GM12878 (cell line): Measurements from ENCODE around the gene SUPT4H1. TPM values are rescaled to one million over a fixed set of nuclear protein-coding genes. Genes with fewer than 3 reads are reported as not detected.

Experiments
- BACH1 ChIP-seq: fragments of 450-650 bp; IDR thresholded peaks from 2 replicates; pipeline ENCODE4 v1.6.1; 2017; ENCODE audit warnings: mild to moderate bottlenecking, borderline replicate concordance
- ETV6 ChIP-seq, 2 experiments: fragments of 450-650 bp in 1 of 2; IDR thresholded peaks in 1 of 2; conservative IDR thresholded peaks in 1 of 2; 2 replicates each; pipeline ENCODE4 v1.6.1; 2014; ENCODE audit warnings: antibody characterized with exemption in 1 of 2, borderline replicate concordance in 1 of 2, low read depth in 1 of 2, mild to moderate bottlenecking in 1 of 2, moderate library complexity in 1 of 2
- HDAC6 ChIP-seq: fragments of 200-600 bp; sonication (generic); IDR thresholded peaks from one replicate; pipeline ENCODE4 v1.8.0; 2017; ENCODE audit warnings: antibody characterized with exemption; ENCODE audit not compliant: unreplicated experiment
- HDGF ChIP-seq: fragments of 450-650 bp; IDR thresholded peaks from 2 replicates; pipeline ENCODE4 v1.6.1; 2016; ENCODE audit warnings: antibody characterized with exemption
- KAT2A ChIP-seq: conservative IDR thresholded peaks from 2 replicates; pipeline ENCODE4 v1.6.1; 2011; ENCODE audit warnings: low read depth, low read length; ENCODE audit not compliant: control insufficient read depth
- MTA3 ChIP-seq: IDR thresholded peaks from 2 replicates; pipeline ENCODE4 v1.6.1; 2012; ENCODE audit warnings: low read length, inconsistent platforms, borderline replicate concordance
- NFYA ChIP-seq: IDR thresholded peaks from 2 replicates; pipeline ENCODE4 v1.6.1; 2011; ENCODE audit warnings: low read depth, mild to moderate bottlenecking, low read length, improper control_type of control experiment, borderline replicate concordance
- RCOR1 ChIP-seq: conservative IDR thresholded peaks from 2 replicates; pipeline ENCODE4 v1.6.1; 2012; ENCODE audit warnings: low read depth, low read length, improper control_type of control experiment
- SPI1 ChIP-seq: IDR thresholded peaks from 2 replicates; pipeline ENCODE4 v1.6.1; 2011; ENCODE audit warnings: low read depth, mild to moderate bottlenecking, low read length, moderate library complexity, borderline replicate concordance; ENCODE audit not compliant: insufficient read depth
- TAF1 ChIP-seq: IDR thresholded peaks from 2 replicates; pipeline ENCODE4 v1.6.1; 2011; ENCODE audit warnings: mild to moderate bottlenecking, low read depth, low read length, borderline replicate concordance
- TARDBP ChIP-seq: IDR thresholded peaks from 2 replicates; pipeline ENCODE4 v1.6.1; 2016; ENCODE audit warnings: borderline replicate concordance
- YY1 ChIP-seq: IDR thresholded peaks from 2 replicates; pipeline ENCODE4 v1.6.1; 2011; ENCODE audit warnings: low read depth, mild to moderate bottlenecking, low read length
- ZNF24 ChIP-seq: fragments of 450-650 bp; IDR thresholded peaks from 2 replicates; pipeline ENCODE4 v1.6.1; 2017; ENCODE audit warnings: antibody characterized with exemption, mild to moderate bottlenecking
- ZSCAN29 ChIP-seq: fragments of 450-650 bp; IDR thresholded peaks from 2 replicates; pipeline ENCODE4 v1.6.1; 2017; ENCODE audit warnings: mild to moderate bottlenecking, moderate library complexity
- polyA plus RNA-seq, 11 experiments: library from polyadenylated mRNA; depleted of rRNA in 4 of 11; unstranded in 6 of 11; stranded (reverse) in 5 of 11; fragments of >200 nt; fragmentation: Nextera tagmentation in 4 of 11; fragmentation: Illumina TruSeq in 1 of 11; extraction: Ambion mirVana in 4 of 11; extraction: Trizol in 1 of 11; gene quantifications; 1 replicate in 1 of 11; 2 replicates in 10 of 11; pipeline versions ENCODE4 v1.2.1 to v1.2.3, GENCODE V29; 2011 to 2016; ENCODE audit warnings: inconsistent platforms in 2 of 11, missing spikeins in 2 of 11, low read depth in 1 of 11
- total RNA-seq, 4 experiments: library from RNA; depleted of rRNA in 3 of 4; stranded (reverse); fragments of >200 nt in 3 of 4; fragmentation: Illumina TruSeq in 1 of 4; extraction: Trizol in 1 of 4; gene quantifications; 2 replicates each; pipeline versions ENCODE4 v1.2.1 to v1.2.3, GENCODE V29; 2013 to 2021
- TF ChIP-seq, protein P1 (sequence below): IDR thresholded peaks from 2 replicates; pipeline ENCODE4 v1.6.1; 2012; ENCODE audit warnings: improper control_type of control experiment, low read depth, low read length; ENCODE audit not compliant: insufficient replicate concordance
- TF ChIP-seq, protein P2 (sequence below): IDR thresholded peaks from 2 replicates; pipeline ENCODE4 v1.6.1; 2012; ENCODE audit warnings: low read depth, low read length, improper control_type of control experiment
- TF ChIP-seq, protein P3 (sequence below): fragments of 450-650 bp; formaldehyde crosslinking; IDR thresholded peaks from 2 replicates; pipeline ENCODE4 v1.4.0; 2022; ENCODE audit warnings: mild to moderate bottlenecking, moderate library complexity

Gene SUPT4H1
- total and polyA plus RNA-seq, 10 of the 15 experiments (the other 5 are each of a cell fraction or from before 2014, with no cell fraction given): 83.8 to 293 (median 128) TPM

DNA sequence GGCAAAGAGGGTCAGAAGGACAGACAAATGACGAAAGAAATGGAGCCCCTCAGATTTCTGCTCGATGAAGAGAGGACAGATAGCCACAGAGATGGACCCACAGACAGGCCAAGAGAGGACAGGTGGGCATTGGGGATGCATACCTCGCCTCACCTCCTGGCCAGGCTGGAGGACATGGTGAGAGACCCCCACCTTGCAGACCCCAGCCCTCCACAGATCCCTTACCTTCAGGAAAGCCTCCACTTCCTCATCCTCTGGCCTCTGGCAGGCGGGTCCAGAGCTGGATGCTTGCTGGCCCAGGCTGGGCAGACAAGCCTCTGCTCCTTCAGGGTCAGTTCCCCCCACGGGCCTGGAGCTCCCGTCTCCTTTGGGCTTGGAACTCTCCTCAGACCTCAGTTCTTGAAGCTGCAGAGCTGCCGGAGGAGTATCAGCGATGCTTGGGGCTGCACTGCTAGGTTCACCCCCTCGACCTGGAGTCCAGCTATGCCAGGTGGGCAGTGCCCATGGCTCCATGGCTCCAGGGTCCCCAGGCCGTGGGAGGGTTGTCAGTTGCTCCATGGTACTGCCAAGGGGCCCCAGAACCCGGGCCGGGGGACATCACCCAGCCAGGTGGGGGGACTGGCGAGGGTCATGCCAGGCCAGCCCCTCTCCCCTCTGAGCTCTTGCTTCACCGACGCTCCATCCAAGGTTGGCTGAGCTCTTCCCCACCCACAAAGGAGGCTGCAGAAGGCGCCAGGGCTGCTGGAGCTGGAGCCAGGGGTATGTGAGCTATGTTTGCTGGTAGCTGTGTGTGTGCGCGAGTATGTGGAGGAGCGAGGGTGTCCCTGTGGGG, 24.4 kb downstream of the SUPT4H1 start (continued):
- TF ChIP-seq TARDBP (no peak), YY1 (0 out of 2 replicates have a peak, but pooled peaks have one; percentile 3), HDGF (no peak), NFYA (no peak), SPI1 (no peak), BACH1 (peak; percentile 4; the same call in 1 of the 2 replicates), ZSCAN29 (no peak; the same call in 1 of the 2 replicates), TAF1 (peak; percentile 19; the same call in 1 of the 2 replicates), HDAC6 (no peak), MTA3 (no peak), ZNF24 (no peak), ETV6 (conservative IDR thresholded peaks at IDR 0.05 in 1 of 2, IDR thresholded peaks at IDR 0.05 in 1 of 2; ENCODE audit: borderline replicate concordance in 1 of 2, low read depth in 1 of 2) (0 out of 4 replicates have a peak, but pooled peaks of 1 of the 2 experiments have one; percentile 21), KAT2A (no peak), RCOR1 (no peak; the same call in 1 of the 2 replicates)
- TF ChIP-seq, protein P1, sequence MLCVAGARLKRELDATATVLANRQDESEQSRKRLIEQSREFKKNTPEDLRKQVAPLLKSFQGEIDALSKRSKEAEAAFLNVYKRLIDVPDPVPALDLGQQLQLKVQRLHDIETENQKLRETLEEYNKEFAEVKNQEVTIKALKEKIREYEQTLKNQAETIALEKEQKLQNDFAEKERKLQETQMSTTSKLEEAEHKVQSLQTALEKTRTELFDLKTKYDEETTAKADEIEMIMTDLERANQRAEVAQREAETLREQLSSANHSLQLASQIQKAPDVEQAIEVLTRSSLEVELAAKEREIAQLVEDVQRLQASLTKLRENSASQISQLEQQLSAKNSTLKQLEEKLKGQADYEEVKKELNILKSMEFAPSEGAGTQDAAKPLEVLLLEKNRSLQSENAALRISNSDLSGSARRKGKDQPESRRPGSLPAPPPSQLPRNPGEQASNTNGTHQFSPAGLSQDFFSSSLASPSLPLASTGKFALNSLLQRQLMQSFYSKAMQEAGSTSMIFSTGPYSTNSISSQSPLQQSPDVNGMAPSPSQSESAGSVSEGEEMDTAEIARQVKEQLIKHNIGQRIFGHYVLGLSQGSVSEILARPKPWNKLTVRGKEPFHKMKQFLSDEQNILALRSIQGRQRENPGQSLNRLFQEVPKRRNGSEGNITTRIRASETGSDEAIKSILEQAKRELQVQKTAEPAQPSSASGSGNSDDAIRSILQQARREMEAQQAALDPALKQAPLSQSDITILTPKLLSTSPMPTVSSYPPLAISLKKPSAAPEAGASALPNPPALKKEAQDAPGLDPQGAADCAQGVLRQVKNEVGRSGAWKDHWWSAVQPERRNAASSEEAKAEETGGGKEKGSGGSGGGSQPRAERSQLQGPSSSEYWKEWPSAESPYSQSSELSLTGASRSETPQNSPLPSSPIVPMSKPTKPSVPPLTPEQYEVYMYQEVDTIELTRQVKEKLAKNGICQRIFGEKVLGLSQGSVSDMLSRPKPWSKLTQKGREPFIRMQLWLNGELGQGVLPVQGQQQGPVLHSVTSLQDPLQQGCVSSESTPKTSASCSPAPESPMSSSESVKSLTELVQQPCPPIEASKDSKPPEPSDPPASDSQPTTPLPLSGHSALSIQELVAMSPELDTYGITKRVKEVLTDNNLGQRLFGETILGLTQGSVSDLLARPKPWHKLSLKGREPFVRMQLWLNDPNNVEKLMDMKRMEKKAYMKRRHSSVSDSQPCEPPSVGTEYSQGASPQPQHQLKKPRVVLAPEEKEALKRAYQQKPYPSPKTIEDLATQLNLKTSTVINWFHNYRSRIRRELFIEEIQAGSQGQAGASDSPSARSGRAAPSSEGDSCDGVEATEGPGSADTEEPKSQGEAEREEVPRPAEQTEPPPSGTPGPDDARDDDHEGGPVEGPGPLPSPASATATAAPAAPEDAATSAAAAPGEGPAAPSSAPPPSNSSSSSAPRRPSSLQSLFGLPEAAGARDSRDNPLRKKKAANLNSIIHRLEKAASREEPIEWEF: no peak
- TF ChIP-seq, protein P2, sequence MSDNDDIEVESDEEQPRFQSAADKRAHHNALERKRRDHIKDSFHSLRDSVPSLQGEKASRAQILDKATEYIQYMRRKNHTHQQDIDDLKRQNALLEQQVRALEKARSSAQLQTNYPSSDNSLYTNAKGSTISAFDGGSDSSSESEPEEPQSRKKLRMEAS: no peak
- TF ChIP-seq, protein P3, sequence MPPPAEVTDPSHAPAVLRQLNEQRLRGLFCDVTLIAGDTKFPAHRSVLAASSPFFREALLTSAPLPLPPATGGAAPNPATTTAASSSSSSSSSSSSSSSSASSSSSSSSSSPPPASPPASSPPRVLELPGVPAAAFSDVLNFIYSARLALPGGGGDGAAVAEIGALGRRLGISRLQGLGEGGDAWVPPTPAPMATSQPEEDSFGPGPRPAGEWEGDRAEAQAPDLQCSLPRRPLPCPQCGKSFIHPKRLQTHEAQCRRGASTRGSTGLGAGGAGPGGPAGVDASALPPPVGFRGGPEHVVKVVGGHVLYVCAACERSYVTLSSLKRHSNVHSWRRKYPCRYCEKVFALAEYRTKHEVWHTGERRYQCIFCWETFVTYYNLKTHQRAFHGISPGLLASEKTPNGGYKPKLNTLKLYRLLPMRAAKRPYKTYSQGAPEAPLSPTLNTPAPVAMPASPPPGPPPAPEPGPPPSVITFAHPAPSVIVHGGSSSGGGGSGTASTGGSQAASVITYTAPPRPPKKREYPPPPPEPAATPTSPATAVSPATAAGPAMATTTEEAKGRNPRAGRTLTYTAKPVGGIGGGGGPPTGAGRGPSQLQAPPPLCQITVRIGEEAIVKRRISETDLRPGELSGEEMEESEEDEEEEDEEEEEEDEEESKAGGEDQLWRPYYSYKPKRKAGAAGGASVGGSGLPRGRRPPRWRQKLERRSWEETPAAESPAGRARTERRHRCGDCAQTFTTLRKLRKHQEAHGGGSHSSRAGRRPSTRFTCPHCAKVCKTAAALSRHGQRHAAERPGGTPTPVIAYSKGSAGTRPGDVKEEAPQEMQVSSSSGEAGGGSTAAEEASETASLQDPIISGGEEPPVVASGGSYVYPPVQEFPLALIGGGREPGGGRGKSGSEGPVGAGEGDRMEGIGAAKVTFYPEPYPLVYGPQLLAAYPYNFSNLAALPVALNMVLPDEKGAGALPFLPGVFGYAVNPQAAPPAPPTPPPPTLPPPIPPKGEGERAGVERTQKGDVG (CRISPR knock-in tag): no peak
